ENCODE measurements around the gene KCNQ1. TPM values are rescaled to one million over a fixed set of nuclear protein-coding genes. Genes with fewer than 3 reads are reported as not detected.

KCNQ1 gene
- total RNA-seq, 1 experiment from 2014 or later: 1.0 TPM

DNA sequence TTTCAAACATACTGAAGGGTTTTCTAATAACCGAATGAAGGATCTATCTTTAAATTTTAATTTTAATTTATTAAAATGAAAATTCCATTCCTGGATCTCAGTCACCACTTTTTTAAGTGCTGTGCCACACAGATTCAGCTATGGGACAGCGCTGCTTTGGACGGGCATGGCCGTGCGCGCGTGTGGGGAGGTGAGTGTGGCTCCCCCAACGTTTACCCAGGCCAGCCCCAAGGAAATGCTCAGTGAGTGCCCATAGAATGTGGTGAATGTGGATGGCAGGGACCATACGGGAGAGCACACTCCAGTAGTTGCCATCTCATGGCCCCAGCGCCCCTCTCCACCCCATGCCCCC is 343.0 kb downstream of the KCNQ1 start:
- POLR2A ChIA-PET: no interaction called here

GRCh38 chr11:2788168-2789071 is 343.6 kb downstream of the KCNQ1 start:
- POLR2A ChIA-PET: no interaction called here
- peak overlapping the region; percentile 79 for H3K27ac Mint-ChIP-seq (ENCODE audit: unreplicated experiment)
- peaks cover 5% of the 10 kb centered on the region for H3K4me1 Mint-ChIP-seq (ENCODE audit: low read depth, unreplicated experiment)
- no peak overlapping the region for H3K4me3 ChIP-seq (ENCODE audit: low read depth, low read length)
- H3K9me3 ChIP-seq: peaks cover 13% of the 10 kb centered on the region; the same call in 1 of the 2 replicates
- CTCF ChIA-PET: no interaction called here
- TF ChIP-seq, protein P1, sequence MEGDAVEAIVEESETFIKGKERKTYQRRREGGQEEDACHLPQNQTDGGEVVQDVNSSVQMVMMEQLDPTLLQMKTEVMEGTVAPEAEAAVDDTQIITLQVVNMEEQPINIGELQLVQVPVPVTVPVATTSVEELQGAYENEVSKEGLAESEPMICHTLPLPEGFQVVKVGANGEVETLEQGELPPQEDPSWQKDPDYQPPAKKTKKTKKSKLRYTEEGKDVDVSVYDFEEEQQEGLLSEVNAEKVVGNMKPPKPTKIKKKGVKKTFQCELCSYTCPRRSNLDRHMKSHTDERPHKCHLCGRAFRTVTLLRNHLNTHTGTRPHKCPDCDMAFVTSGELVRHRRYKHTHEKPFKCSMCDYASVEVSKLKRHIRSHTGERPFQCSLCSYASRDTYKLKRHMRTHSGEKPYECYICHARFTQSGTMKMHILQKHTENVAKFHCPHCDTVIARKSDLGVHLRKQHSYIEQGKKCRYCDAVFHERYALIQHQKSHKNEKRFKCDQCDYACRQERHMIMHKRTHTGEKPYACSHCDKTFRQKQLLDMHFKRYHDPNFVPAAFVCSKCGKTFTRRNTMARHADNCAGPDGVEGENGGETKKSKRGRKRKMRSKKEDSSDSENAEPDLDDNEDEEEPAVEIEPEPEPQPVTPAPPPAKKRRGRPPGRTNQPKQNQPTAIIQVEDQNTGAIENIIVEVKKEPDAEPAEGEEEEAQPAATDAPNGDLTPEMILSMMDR (IDR thresholded peaks at IDR 0.05; ENCODE audit: insufficient read depth in 1 of 2, low read depth in 1 of 2, low read length in 1 of 2, severe bottlenecking in 1 of 2, unreplicated experiment in 1 of 2): no peak
- BruUV-seq (replicated peaks): no TSS peak
- peak overlapping the region; percentile 38 for H3K4me3 Mint-ChIP-seq (ENCODE audit: unreplicated experiment)
- H3K9me3 Mint-ChIP-seq (ENCODE audit: unreplicated experiment): peaks cover 13% of the 10 kb centered on the region
- peaks cover 5% of the 10 kb centered on the region for H3K36me3 Mint-ChIP-seq (ENCODE audit: insufficient read depth, unreplicated experiment)
- DNase-seq: peak; percentile 60 to 66
- no peaks in the 10 kb centered on the region; the same call in 1 of the 2 replicates for H3K36me3 ChIP-seq (ENCODE audit: control insufficient read depth, insufficient read depth, low read length)
- intact Hi-C loops (cut with micrococcal nuclease; ENCODE audit: unreplicated experiment): loop anchor here (2.0 kb wide), 1 partner anchor 90 kb away; the partner anchor contains the start of gene KCNQ1OT1
- H3K4me1 ChIP-seq: peaks cover 8% of the 10 kb centered on the region
- no peaks in the 10 kb centered on the region; the same call in 1 of the 2 replicates for H3K27me3 ChIP-seq (replicated peaks; ENCODE audit: control insufficient read depth, insufficient read depth, low read length)
- H3K27me3 Mint-ChIP-seq (ENCODE audit: insufficient read depth, unreplicated experiment): peaks cover 4% of the 10 kb centered on the region

More for the DNA sequence above, 343.0 kb downstream of the KCNQ1 start:
- Mint-ChIP-seq H3K36me3 (ENCODE audit: insufficient read depth, unreplicated experiment) (peaks cover 5% of the 10 kb centered on the region), H3K4me1 (ENCODE audit: low read depth, unreplicated experiment) (peaks cover 5% of the 10 kb centered on the region), H3K27ac (ENCODE audit: unreplicated experiment) (peak overlapping the region; percentile 79), H3K4me3 (ENCODE audit: unreplicated experiment) (peak overlapping the region; percentile 38), H3K27me3 (ENCODE audit: insufficient read depth, unreplicated experiment) (peaks cover 4% of the 10 kb centered on the region), H3K9me3 (ENCODE audit: unreplicated experiment) (peaks cover 13% of the 10 kb centered on the region)
- Histone ChIP-seq H3K36me3 (ENCODE audit: control insufficient read depth, insufficient read depth, low read length) (no peaks in the 10 kb centered on the region; the same call in 1 of the 2 replicates), H3K27me3 (replicated peaks; ENCODE audit: control insufficient read depth, insufficient read depth, low read length) (no peaks in the 10 kb centered on the region; the same call in 1 of the 2 replicates), H3K4me1 (peaks cover 8% of the 10 kb centered on the region), H3K9me3 (peaks cover 13% of the 10 kb centered on the region; the same call in 1 of the 2 replicates), H3K4me3 (ENCODE audit: low read depth, low read length) (no peak overlapping the region)
- DNase-seq: no peak
- BruUV-seq (replicated peaks): no TSS peak
- TF ChIP-seq, protein P1 (IDR thresholded peaks at IDR 0.05; ENCODE audit: insufficient read depth in 1 of 2, low read depth in 1 of 2, low read length in 1 of 2, severe bottlenecking in 1 of 2, unreplicated experiment in 1 of 2): no peak
- intact Hi-C loops (cut with micrococcal nuclease; ENCODE audit: unreplicated experiment): loop anchor here (2.0 kb wide), 1 partner anchor 89 kb away; the partner anchor contains the start of gene KCNQ1OT1
- CTCF ChIA-PET: no interaction called here

DNA sequence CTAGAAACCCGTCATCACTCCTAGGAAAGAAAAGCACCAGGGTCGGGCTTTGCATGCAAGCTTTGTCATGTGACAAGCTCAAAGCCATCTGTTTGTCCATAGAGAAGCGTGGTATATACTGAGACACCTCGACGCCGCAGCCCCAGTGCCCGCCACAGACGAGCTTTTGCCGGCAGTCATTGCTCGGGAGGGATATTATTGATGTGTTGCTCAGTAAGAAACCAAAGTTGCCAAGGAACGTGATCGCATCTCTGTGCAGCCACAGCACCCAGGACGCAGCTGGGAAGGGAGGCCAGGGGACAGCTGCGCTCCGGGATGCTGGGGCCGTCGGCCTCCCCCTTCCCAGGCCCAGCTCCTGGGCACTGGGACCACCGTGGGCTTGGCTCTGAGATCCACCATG is 344.5 kb downstream of the KCNQ1 start:
- no peaks in the 10 kb centered on the region; the same call in 1 of the 2 replicates for H3K27me3 ChIP-seq (replicated peaks; ENCODE audit: control insufficient read depth, insufficient read depth, low read length)
- ChIA-PET POLR2A (no interaction called here), CTCF (no interaction called here)
- peaks cover 5% of the 10 kb centered on the region for H3K36me3 Mint-ChIP-seq (ENCODE audit: insufficient read depth, unreplicated experiment)
- no peak overlapping the region for H3K4me3 Mint-ChIP-seq (ENCODE audit: unreplicated experiment)
- H3K4me1 ChIP-seq: peaks cover 8% of the 10 kb centered on the region
- peaks cover 4% of the 10 kb centered on the region for H3K27me3 Mint-ChIP-seq (ENCODE audit: insufficient read depth, unreplicated experiment)
- intact Hi-C loops (cut with micrococcal nuclease; ENCODE audit: unreplicated experiment): loop anchor here (2.0 kb wide), 1 partner anchor 91 kb away; the partner anchor contains the start of gene KCNQ1OT1
- H3K9me3 ChIP-seq: peaks cover 13% of the 10 kb centered on the region; the same call in 1 of the 2 replicates
- BruUV-seq (replicated peaks): no TSS peak
- DNase-seq: no peak
- peaks cover 13% of the 10 kb centered on the region for H3K9me3 Mint-ChIP-seq (ENCODE audit: unreplicated experiment)
- no peaks in the 10 kb centered on the region; the same call in 1 of the 2 replicates for H3K36me3 ChIP-seq (ENCODE audit: control insufficient read depth, insufficient read depth, low read length)
- TF ChIP-seq, protein P1 (IDR thresholded peaks at IDR 0.05; ENCODE audit: insufficient read depth in 1 of 2, low read depth in 1 of 2, low read length in 1 of 2, severe bottlenecking in 1 of 2, unreplicated experiment in 1 of 2): no peak
- peaks cover 5% of the 10 kb centered on the region for H3K4me1 Mint-ChIP-seq (ENCODE audit: low read depth, unreplicated experiment)
- no peak overlapping the region for H3K27ac Mint-ChIP-seq (ENCODE audit: unreplicated experiment)
- no peak overlapping the region for H3K4me3 ChIP-seq (ENCODE audit: low read depth, low read length)

Measured in Caco-2 (cell line).